ENCODE measurements around the gene SEC14L5.

GRCh38 chr16:5002699-5003143 lies 44.6 kb downstream of the SEC14L5 start:
- TF ChIP-seq POLR2A (IDR thresholded peaks at IDR 0.05) (no peak), CTCF (IDR thresholded peaks at IDR 0.05) (no peak), EP300 (IDR thresholded peaks at IDR 0.05) (no peak), POLR2AphosphoS5 (IDR thresholded peaks at IDR 0.05) (no peak)

Data from suprapubic skin (tissue), 4 donors.